Measurements from ENCODE around the gene SFTPB.

DNA sequence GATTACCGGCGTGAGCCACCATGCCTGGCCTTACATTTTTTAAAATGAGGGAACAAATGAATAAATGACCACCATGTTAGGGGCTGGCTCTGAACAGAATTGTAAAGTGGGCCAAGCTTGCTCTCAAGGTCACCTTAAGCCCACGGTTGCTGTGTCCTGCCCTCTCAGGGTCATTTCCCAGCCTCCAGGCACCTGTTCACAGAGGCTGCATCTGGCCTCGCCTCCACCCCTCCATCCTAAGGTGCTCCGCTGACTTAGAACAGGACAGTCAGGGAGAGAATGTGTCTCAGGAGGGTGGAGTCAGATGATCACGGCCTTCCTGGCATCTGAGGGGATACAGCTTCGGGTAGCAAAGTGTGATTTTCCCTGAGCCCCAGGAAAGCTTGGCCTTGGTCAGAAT, 7.3 kb downstream of the SFTPB start:
- TF ChIP-seq CTCF (IDR thresholded peaks at IDR 0.05) (no peak), POLR2AphosphoS5 (IDR thresholded peaks at IDR 0.05) (no peak), POLR2A (IDR thresholded peaks at IDR 0.05) (no peak)
